GM12878 (cell line): ENCODE results near the gene ZNF280A. TPM values are rescaled to one million over a fixed set of nuclear protein-coding genes. Genes with fewer than 3 reads are reported as not detected.

Experiments used
- ATAC-seq: fragments of 200-7000 bp; cut with Tn5 transposase; 3 replicates; pipeline ENCODE4 v1.9.1; 2020; ENCODE audit warnings: mild to moderate bottlenecking, moderate library complexity
- BruUV-seq: library from RNA; stranded (reverse); fragments of 400-500 nt; replicated peaks from 2 replicates; lab custom pipeline; 2021; lab: Mats Ljungman, UMichigan
- CTCF ChIA-PET: fragments of 300-600 bp; sonication (Branson Sonifier 250); formaldehyde crosslinking; extraction: SDS; loops from one replicate; lab custom pipeline; 2021; ENCODE audit warnings: inconsistent platforms; lab: Yijun Ruan, JAX
- POLR2A ChIA-PET: fragments of 350-600 bp; formaldehyde crosslinking; extraction: SDS; loops from one replicate; lab custom pipeline; 2021; ENCODE audit warnings: inconsistent platforms; lab: Charles Lee
- RAD21 ChIA-PET: fragments of 300-600 bp; sonication (Branson Sonifier 250); formaldehyde crosslinking; loops from one replicate; lab custom pipeline; 2023; ENCODE audit warnings: antibody characterized with exemption; ENCODE audit not compliant: unreplicated experiment; lab: Charles Lee
- SMC1A ChIA-PET: fragments of 300-600 bp; sonication (Branson Sonifier 250); formaldehyde crosslinking; loops from one replicate; lab custom pipeline; 2023; ENCODE audit not compliant: unreplicated experiment, uncharacterized antibody; lab: Charles Lee
- DNase-seq: peaks from one replicate; pipeline ENCODE4 v3.0.0-alpha.2; 2011; ENCODE audit warnings: low read depth, low spot score
- FAIRE-seq: peaks from 3 replicates; lab custom pipeline; 2011; peaks lifted over from hg19 to GRCh38; lab: Jason Lieb, UNC
- H2AFZ ChIP-seq: 2 replicates; pipeline ENCODE4 v1.6.0; 2011; ENCODE audit warnings: low read depth, low read length, control low read depth; ENCODE audit not compliant: control insufficient read depth
- H3K27ac ChIP-seq: 2 replicates; pipeline ENCODE4 v1.5.1; 2011; ENCODE audit warnings: control low read depth; ENCODE audit not compliant: control insufficient read depth, insufficient read depth
- H3K27me3 ChIP-seq, 2 experiments: replicated peaks in 1 of 2; 2 replicates each; pipeline versions ENCODE4 v1.6.0 to v1.6.1; 2011; ENCODE audit warnings: low read length in 1 of 2; ENCODE audit not compliant: control insufficient read depth in 2 of 2, insufficient read depth in 2 of 2
- H3K36me3 ChIP-seq, 2 experiments: 2 replicates each; pipeline ENCODE4 v1.5.1; 2011; ENCODE audit warnings: low read length in 1 of 2; ENCODE audit not compliant: control insufficient read depth in 2 of 2, insufficient read depth in 2 of 2
- H3K4me1 ChIP-seq: 2 replicates; pipeline ENCODE4 v1.6.1; 2011; ENCODE audit warnings: mild to moderate bottlenecking, low read length, moderate library complexity, mixed read lengths; ENCODE audit not compliant: control insufficient read depth, insufficient read depth
- H3K4me2 ChIP-seq: 2 replicates; pipeline ENCODE4 v1.6.0; 2011; ENCODE audit warnings: control low read depth; ENCODE audit not compliant: control insufficient read depth, insufficient read depth
- H3K4me3 ChIP-seq: fragments of 200-600 bp; sonication (generic); 2 replicates; pipeline ENCODE4 v1.5.1; 2016
- H3K79me2 ChIP-seq: 2 replicates; pipeline ENCODE4 v1.6.0; 2011; ENCODE audit warnings: low read length; ENCODE audit not compliant: control insufficient read depth, insufficient read depth
- H3K9ac ChIP-seq: 2 replicates; pipeline ENCODE4 v1.8.0; 2011; ENCODE audit warnings: low read length, control low read depth, mixed read lengths; ENCODE audit not compliant: control insufficient read depth, insufficient read depth
- H3K9me3 ChIP-seq: replicated peaks from 3 replicates; pipeline ENCODE4 v1.5.1; 2011; ENCODE audit warnings: mild to moderate bottlenecking, low read length; ENCODE audit not compliant: control insufficient read depth, insufficient read depth
- H4K20me1 ChIP-seq: 2 replicates; pipeline ENCODE4 v1.6.0; 2011; ENCODE audit not compliant: control insufficient read depth, insufficient read depth
- ATF2 ChIP-seq: IDR thresholded peaks from 2 replicates; pipeline ENCODE4 v1.6.1; 2012; ENCODE audit warnings: low read length, inconsistent platforms
- CHD1 ChIP-seq: IDR thresholded peaks from 2 replicates; pipeline ENCODE4 v1.6.1; 2012; ENCODE audit warnings: low read depth, low read length, improper control_type of control experiment
- CREB1 ChIP-seq: IDR thresholded peaks from 2 replicates; pipeline ENCODE4 v1.6.1; 2012; ENCODE audit warnings: low read depth, mild to moderate bottlenecking, inconsistent platforms
- CREM ChIP-seq: IDR thresholded peaks from 2 replicates; pipeline ENCODE4 v1.6.1; 2014; ENCODE audit warnings: antibody characterized with exemption, low read depth
- HDAC6 ChIP-seq: fragments of 200-600 bp; sonication (generic); IDR thresholded peaks from one replicate; pipeline ENCODE4 v1.8.0; 2017; ENCODE audit warnings: antibody characterized with exemption; ENCODE audit not compliant: unreplicated experiment
- KLF5 ChIP-seq: fragments of 450-650 bp; IDR thresholded peaks from 2 replicates; pipeline ENCODE4 v1.6.1; 2014; ENCODE audit warnings: mild to moderate bottlenecking; ENCODE audit not compliant: partially characterized antibody
- RBBP5 ChIP-seq: fragments of 200-600 bp; sonication (generic); conservative IDR thresholded peaks from 2 replicates; pipeline ENCODE4 v1.6.1; 2016
- TCF7 ChIP-seq: IDR thresholded peaks from 2 replicates; pipeline ENCODE4 v1.6.1; 2014; ENCODE audit warnings: antibody characterized with exemption, borderline replicate concordance
- ZBTB33 ChIP-seq: fragments of 450-650 bp; IDR thresholded peaks from 2 replicates; pipeline ENCODE4 v1.6.1; 2017; ENCODE audit warnings: mild to moderate bottlenecking
- ZNF622 ChIP-seq: fragments of 450-650 bp; IDR thresholded peaks from 2 replicates; pipeline ENCODE4 v1.6.1; 2017; ENCODE audit warnings: mild to moderate bottlenecking, inconsistent platforms
- ZNF687 ChIP-seq: fragments of 450-650 bp; IDR thresholded peaks from 2 replicates; pipeline ENCODE4 v1.6.1; 2017; ENCODE audit warnings: mild to moderate bottlenecking, moderate library complexity
- WGBS: methylation state at CpG from one replicate; pipeline ENCODE4 v1.1.6; 2016; ENCODE audit warnings: low lambda C conversion rate; ENCODE audit not compliant: insufficient replicate concordance, insufficient coverage; ENCODE audit errors: missing lambda C conversion rate; 5-methylcytosine and 5-hydroxymethylcytosine counted together
- in situ Hi-C: fragments of 300-500 bp; cut with MboI; formaldehyde crosslinking; loops from 9 replicates; pipeline ENCODE4 v1.14.3; 2018; ENCODE audit warnings: mixed read lengths
- intact Hi-C: fragments of 100-400 bp; cut with micrococcal nuclease; formaldehyde crosslinking; loops from one replicate; pipeline ENCODE4 v1.14.2; 2022; ENCODE audit not compliant: unreplicated experiment
- polyA plus RNA-seq, 11 experiments: library from polyadenylated mRNA; depleted of rRNA in 4 of 11; unstranded in 6 of 11; stranded (reverse) in 5 of 11; fragments of >200 nt; fragmentation: Nextera tagmentation in 4 of 11; fragmentation: Illumina TruSeq in 1 of 11; extraction: Ambion mirVana in 4 of 11; extraction: Trizol in 1 of 11; gene quantifications; 1 replicate in 1 of 11; 2 replicates in 10 of 11; pipeline versions ENCODE4 v1.2.1 to v1.2.3, GENCODE V29; 2011 to 2016; ENCODE audit warnings: inconsistent platforms in 2 of 11, missing spikeins in 2 of 11, low read depth in 1 of 11
- total RNA-seq, 4 experiments: library from RNA; depleted of rRNA in 3 of 4; stranded (reverse); fragments of >200 nt in 3 of 4; fragmentation: Illumina TruSeq in 1 of 4; extraction: Trizol in 1 of 4; gene quantifications; 2 replicates each; pipeline versions ENCODE4 v1.2.1 to v1.2.3, GENCODE V29; 2013 to 2021
- TF ChIP-seq, protein P1 (sequence below): fragments of 450-650 bp; formaldehyde crosslinking; IDR thresholded peaks from 2 replicates; pipeline ENCODE4 v1.4.0; 2022; ENCODE audit warnings: mild to moderate bottlenecking, moderate library complexity

ZNF280A gene
- total and polyA plus RNA-seq, 10 of the 15 experiments (the other 5 are each of a cell fraction or from before 2014, with no cell fraction given): 0.03 to 0.06 TPM; not detected in 8

DNA sequence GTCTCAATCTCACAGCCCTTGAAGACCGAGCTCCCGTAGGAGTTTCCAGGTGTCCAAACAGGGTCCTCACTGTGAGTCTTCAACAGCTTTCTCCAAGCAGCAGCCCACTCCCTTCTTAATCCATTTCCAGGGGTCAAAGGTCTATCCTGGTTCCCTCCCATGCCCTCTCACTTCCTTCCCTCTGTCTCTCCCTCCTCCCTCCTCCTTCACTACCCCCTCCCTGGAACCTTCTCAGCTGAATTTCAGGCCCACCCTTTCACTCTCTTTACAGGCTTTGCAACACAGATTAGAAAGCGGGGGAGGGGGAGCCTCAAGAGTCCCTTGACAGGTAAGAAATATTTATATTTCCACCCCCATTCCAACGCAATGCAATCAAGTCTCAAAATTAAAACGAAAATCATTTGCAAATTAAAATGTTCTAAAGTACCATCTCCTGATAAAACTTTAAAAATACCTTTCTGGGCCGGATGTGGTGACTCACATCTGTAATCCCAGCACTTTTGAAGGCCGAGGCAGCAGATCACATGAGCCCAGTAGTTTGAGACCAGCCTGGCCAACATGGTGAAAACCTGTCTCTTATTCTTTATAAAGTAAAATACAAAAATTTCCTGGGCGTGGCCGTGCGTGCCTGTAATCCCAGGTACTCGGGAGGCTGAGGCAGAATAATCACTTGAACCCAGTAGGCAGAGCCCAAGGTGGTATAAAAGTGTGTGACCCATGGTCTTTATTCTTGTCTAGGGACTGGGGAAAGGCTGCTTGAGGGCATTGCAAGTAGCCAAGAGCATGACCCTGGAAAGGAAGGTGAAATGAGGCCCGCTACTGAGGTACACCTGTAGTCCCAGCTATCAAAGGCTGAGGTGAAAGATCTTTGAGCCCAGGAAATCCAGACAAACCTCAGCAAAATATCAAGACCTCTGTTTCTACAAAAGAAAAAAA is 865 bp upstream of the ZNF280A start:
- ChIA-PET CTCF (interaction anchor here (0.9 to 1.4 kb wide), 4 partner anchors 12 to 56 kb away, joined by 3 to 4 read pairs (median 4); partner anchors contain the start of gene ZNF280B), RAD21 (interaction anchor here (1.2 kb wide), 1 partner anchor 18 kb away, joined by 3 read pairs; no protein-coding TSS in a partner anchor), SMC1A (no interaction called here), POLR2A (interaction anchor here (0.6 to 1.2 kb wide), 2 partner anchors 12 to 407 kb away, joined by 3 to 4 read pairs; partner anchors contain the start of gene ZNF280B)
- no peaks in the 10 kb centered on the region for H3K9me3 ChIP-seq
- H2AFZ ChIP-seq: no peak overlapping the region
- DNase-seq (no peak), ATAC-seq (no peak), FAIRE-seq (no peak)
- WGBS: 18% methylated on average over 12 of the region's 12 CpGs
- no TSS peak for BruUV-seq
- no peaks in the 10 kb centered on the region for H3K36me3 ChIP-seq
- no peak overlapping the region for H3K4me3 ChIP-seq
- H3K27ac ChIP-seq: no peak overlapping the region
- no peaks in the 10 kb centered on the region for H4K20me1 ChIP-seq
- in situ Hi-C loops (no loop called here), intact Hi-C loops (no loop called here)
- H3K4me1 ChIP-seq: no peaks in the 10 kb centered on the region
- H3K27me3 ChIP-seq: no peaks in the 10 kb centered on the region
- no peaks in the 10 kb centered on the region for H3K79me2 ChIP-seq
- H3K9ac ChIP-seq: no peak overlapping the region
- H3K4me2 ChIP-seq: no peak overlapping the region
- TF ChIP-seq CREM (no peak), TCF7 (no peak), ATF2 (no peak), ZNF622 (no peak), HDAC6 (no peak), CHD1 (no peak), ZNF687 (no peak), KLF5 (no peak), CREB1 (no peak), ZBTB33 (no peak), RBBP5 (no peak)
- TF ChIP-seq, protein P1, sequence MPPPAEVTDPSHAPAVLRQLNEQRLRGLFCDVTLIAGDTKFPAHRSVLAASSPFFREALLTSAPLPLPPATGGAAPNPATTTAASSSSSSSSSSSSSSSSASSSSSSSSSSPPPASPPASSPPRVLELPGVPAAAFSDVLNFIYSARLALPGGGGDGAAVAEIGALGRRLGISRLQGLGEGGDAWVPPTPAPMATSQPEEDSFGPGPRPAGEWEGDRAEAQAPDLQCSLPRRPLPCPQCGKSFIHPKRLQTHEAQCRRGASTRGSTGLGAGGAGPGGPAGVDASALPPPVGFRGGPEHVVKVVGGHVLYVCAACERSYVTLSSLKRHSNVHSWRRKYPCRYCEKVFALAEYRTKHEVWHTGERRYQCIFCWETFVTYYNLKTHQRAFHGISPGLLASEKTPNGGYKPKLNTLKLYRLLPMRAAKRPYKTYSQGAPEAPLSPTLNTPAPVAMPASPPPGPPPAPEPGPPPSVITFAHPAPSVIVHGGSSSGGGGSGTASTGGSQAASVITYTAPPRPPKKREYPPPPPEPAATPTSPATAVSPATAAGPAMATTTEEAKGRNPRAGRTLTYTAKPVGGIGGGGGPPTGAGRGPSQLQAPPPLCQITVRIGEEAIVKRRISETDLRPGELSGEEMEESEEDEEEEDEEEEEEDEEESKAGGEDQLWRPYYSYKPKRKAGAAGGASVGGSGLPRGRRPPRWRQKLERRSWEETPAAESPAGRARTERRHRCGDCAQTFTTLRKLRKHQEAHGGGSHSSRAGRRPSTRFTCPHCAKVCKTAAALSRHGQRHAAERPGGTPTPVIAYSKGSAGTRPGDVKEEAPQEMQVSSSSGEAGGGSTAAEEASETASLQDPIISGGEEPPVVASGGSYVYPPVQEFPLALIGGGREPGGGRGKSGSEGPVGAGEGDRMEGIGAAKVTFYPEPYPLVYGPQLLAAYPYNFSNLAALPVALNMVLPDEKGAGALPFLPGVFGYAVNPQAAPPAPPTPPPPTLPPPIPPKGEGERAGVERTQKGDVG: no peak
